GM12878 (cell line): ENCODE measurements around the gene NT5E.

ENCODE experiments used
- CTCF ChIP-seq, 3 experiments: IDR thresholded peaks in 2 of 3; conservative IDR thresholded peaks in 1 of 3; 2 replicates each; pipeline ENCODE4 v1.5.1; 2011; ENCODE audit warnings: low read depth in 3 of 3, low read length in 3 of 3, mild to moderate bottlenecking in 3 of 3, control low read depth in 2 of 3, moderate library complexity in 2 of 3, inconsistent platforms in 1 of 3, mixed read lengths in 1 of 3; ENCODE audit not compliant: control insufficient read depth in 2 of 3, insufficient read depth in 1 of 3; ENCODE audit errors: extremely low read depth in 1 of 3
- EZH2 ChIP-seq: IDR thresholded peaks from 2 replicates; pipeline ENCODE4 v1.6.1; 2012; ENCODE audit warnings: low read depth, mild to moderate bottlenecking, control low read depth, inconsistent platforms, low read length, borderline replicate concordance; ENCODE audit not compliant: control insufficient read depth
- POLR2A ChIP-seq: IDR thresholded peaks from 2 replicates; pipeline ENCODE4 v1.6.1; 2011; ENCODE audit warnings: low read depth, mild to moderate bottlenecking, low read length
- POU2F2 ChIP-seq: IDR thresholded peaks from 3 replicates; pipeline ENCODE4 v1.6.1; 2011; ENCODE audit warnings: low read depth, mild to moderate bottlenecking, low read length, borderline replicate concordance

- TF ChIP-seq POU2F2: no peak
- no peak for TF ChIP-seq CTCF (IDR thresholded peaks at IDR 0.05 in 2 of 3, conservative IDR thresholded peaks at IDR 0.05 in 1 of 3; ENCODE audit: control insufficient read depth in 2 of 3, extremely low read depth in 1 of 3, insufficient read depth in 1 of 3, low read depth in 3 of 3, low read length in 3 of 3)
- no peak for TF ChIP-seq EZH2
- TF ChIP-seq POLR2A: no peak
Measured at GRCh38 chr6:85421972-85422371, 27.9 kb upstream of the NT5E start.
